HEK293 (cell line): Measurements from ENCODE around the gene FCGR1A.
"Not testable (repeated sequence)": the region's sequence is repeated elsewhere in the genome, so short reads cannot be mapped to it uniquely, and the experiment has no call there.

Source experiments
- CTCF ChIA-PET: fragments of 350-600 bp; formaldehyde crosslinking; extraction: SDS; loops from one replicate; lab custom pipeline; 2021; ENCODE audit warnings: antibody characterized with exemption; lab: Yijun Ruan, JAX
- POLR2A ChIA-PET: fragments of 300-600 bp; formaldehyde crosslinking; extraction: SDS; loops from one replicate; lab custom pipeline; 2020; ENCODE audit warnings: antibody characterized with exemption, inconsistent platforms; lab: Yijun Ruan, JAX
- H3K27ac ChIP-seq: fragments of 200-500 bp; sonication (Bioruptor generic); 2 replicates; pipeline ENCODE4 v1.5.1; 2014; ENCODE audit warnings: low read depth, low read length, control low read depth, inconsistent platforms; ENCODE audit errors: extremely low read depth
- H3K36me3 ChIP-seq, 2 experiments: fragments of 200-500 bp in 1 of 2; sonication (Bioruptor generic) in 1 of 2; 1 replicate in 1 of 2; 2 replicates in 1 of 2; pipeline ENCODE4 v1.5.1; 2014 to 2017; ENCODE audit warnings: inconsistent platforms in 2 of 2, low read length in 2 of 2; ENCODE audit not compliant: control insufficient read depth in 2 of 2, insufficient read depth in 1 of 2
- H3K4me1 ChIP-seq: fragments of 200-500 bp; sonication (Bioruptor generic); 2 replicates; pipeline ENCODE4 v1.5.1; 2014; ENCODE audit warnings: mild to moderate bottlenecking, low read length, inconsistent platforms; ENCODE audit not compliant: control insufficient read depth, insufficient read depth
- H3K4me3 ChIP-seq: 2 replicates; pipeline ENCODE4 v1.5.1; 2011; ENCODE audit warnings: low read depth, mild to moderate bottlenecking, control low read depth, low read length, moderate library complexity
- H3K9me3 ChIP-seq: fragments of 200-500 bp; sonication (Bioruptor generic); 2 replicates; pipeline ENCODE4 v1.5.1; 2014; ENCODE audit warnings: low read depth, low read length, inconsistent platforms; ENCODE audit not compliant: control insufficient read depth, insufficient read depth

The FCGR1A gene

GRCh38 chr1:149752186-149752585 is 30.3 kb upstream of the FCGR1A start:
- CTCF ChIA-PET, POLR2A ChIA-PET, H3K27ac ChIP-seq, H3K36me3 ChIP-seq, H3K4me3 ChIP-seq, H3K9me3 ChIP-seq, H3K4me1 ChIP-seq: not testable (repeated sequence)

- H3K9me3 ChIP-seq, POLR2A ChIA-PET, H3K4me3 ChIP-seq, H3K4me1 ChIP-seq, CTCF ChIA-PET, H3K27ac ChIP-seq, H3K36me3 ChIP-seq: not testable (repeated sequence)
Observed at GRCh38 chr1:149753466-149753865, 29.0 kb upstream of the FCGR1A start.

DNA sequence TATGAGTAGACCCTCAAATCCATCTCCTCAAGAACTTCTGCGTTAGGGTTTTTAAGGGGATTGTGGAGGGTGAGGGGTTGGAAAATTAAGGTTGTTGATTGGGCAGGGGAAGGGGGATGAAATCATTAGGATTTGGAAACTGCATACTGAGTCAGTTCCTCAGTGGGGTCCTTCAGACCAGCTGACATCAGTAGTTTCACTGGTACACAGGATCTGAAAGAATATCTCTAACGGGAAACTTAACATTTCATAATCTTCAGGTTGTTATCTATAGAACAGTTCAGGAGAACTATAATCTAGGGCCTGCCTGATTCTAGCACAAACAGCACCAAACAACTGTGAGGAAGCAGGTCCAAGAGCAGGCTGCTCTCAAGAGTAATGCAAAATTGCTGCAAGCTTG is 27.2 kb upstream of the FCGR1A start:
- H3K36me3 ChIP-seq, POLR2A ChIA-PET, H3K27ac ChIP-seq, H3K4me1 ChIP-seq, CTCF ChIA-PET, H3K4me3 ChIP-seq, H3K9me3 ChIP-seq: not testable (repeated sequence)

GRCh38 chr1:149762294-149762693 is 20.2 kb upstream of the FCGR1A start:
- H3K36me3 ChIP-seq, H3K4me3 ChIP-seq, H3K4me1 ChIP-seq, POLR2A ChIA-PET, CTCF ChIA-PET, H3K9me3 ChIP-seq, H3K27ac ChIP-seq: not testable (repeated sequence)

DNA sequence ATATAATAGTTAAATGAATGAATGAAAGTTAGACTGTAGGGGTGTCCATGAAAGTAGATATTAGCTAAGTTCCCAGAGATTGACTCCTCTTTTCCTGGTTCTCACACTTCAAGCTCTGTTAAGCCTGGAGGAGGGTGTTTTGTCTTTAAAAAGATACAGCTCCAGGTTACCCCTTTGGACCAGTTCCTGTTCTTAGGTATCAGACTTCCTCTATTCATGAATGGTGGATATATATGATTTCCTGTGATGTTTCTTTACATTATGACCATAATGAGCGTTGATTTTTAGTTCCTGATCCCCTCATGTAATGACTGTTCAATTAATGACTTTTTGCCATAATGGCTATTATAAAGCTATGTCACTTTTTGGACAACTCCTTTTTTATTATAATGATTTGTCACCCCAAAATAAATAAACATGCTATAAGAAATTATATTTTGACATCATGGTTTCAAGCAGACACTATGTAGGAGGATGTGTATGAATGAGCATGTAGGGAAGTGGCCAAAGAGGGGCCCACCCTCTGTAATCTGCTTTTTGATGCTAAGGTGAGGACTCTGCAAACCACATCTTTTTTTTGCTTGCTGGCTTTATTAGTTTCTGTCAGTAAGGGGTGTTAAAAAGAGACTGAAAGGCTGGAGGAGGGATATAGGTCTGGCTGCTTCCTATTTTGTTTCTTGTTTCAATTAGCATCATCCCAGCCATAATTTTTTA is 18.2 kb upstream of the FCGR1A start:
- POLR2A ChIA-PET, H3K27ac ChIP-seq: not testable (repeated sequence)

GRCh38 chr1:149766241-149766640 is 16.3 kb upstream of the FCGR1A start:
- CTCF ChIA-PET, POLR2A ChIA-PET, H3K9me3 ChIP-seq, H3K27ac ChIP-seq, H3K4me3 ChIP-seq, H3K36me3 ChIP-seq, H3K4me1 ChIP-seq: not testable (repeated sequence)

More for the DNA sequence above, 18.2 kb upstream of the FCGR1A start:
- H3K4me1 ChIP-seq, CTCF ChIA-PET, H3K36me3 ChIP-seq, H3K4me3 ChIP-seq, H3K9me3 ChIP-seq: not testable (repeated sequence)

DNA sequence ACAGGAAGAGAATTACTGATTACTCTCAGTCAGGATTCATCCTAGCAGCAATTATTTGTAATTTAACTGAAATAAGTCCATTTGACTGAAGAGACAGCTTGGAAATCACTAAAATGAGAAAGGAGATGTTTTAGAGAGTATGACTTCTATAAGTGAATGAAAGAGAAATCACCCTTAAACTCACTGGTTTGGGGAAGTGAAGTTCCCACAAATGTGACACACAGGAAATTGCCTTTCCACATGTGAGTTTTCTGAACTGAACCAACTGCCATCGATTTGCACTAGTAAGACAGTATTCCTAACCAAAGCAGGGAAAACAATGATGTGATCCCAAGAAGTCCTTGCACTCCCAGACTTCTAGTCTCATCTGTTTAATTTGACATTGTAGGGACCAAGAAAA is 13.3 kb upstream of the FCGR1A start:
- H3K27ac ChIP-seq, H3K36me3 ChIP-seq, H3K4me3 ChIP-seq: not testable (repeated sequence)

GRCh38 chr1:149770661-149771060 is 11.8 kb upstream of the FCGR1A start:
- CTCF ChIA-PET, H3K4me3 ChIP-seq, H3K27ac ChIP-seq, H3K36me3 ChIP-seq, H3K9me3 ChIP-seq, POLR2A ChIA-PET, H3K4me1 ChIP-seq: not testable (repeated sequence)

More for the DNA sequence above, 13.3 kb upstream of the FCGR1A start:
- POLR2A ChIA-PET, H3K9me3 ChIP-seq, CTCF ChIA-PET, H3K4me1 ChIP-seq: not testable (repeated sequence)

- H3K4me3 ChIP-seq, POLR2A ChIA-PET, H3K36me3 ChIP-seq, CTCF ChIA-PET, H3K27ac ChIP-seq, H3K4me1 ChIP-seq, H3K9me3 ChIP-seq: not testable (repeated sequence)
Observed at GRCh38 chr1:149771653-149772425, 10.7 kb upstream of the FCGR1A start.

- H3K4me1 ChIP-seq, H3K36me3 ChIP-seq, CTCF ChIA-PET: not testable (repeated sequence)
Observed at GRCh38 chr1:149775510-149776147, 6.9 kb upstream of the FCGR1A start.

GRCh38 chr1:149777084-149777483 is 5.4 kb upstream of the FCGR1A start:
- POLR2A ChIA-PET, CTCF ChIA-PET, H3K36me3 ChIP-seq, H3K27ac ChIP-seq, H3K4me1 ChIP-seq, H3K4me3 ChIP-seq, H3K9me3 ChIP-seq: not testable (repeated sequence)

More at GRCh38 chr1:149775510-149776147, 6.9 kb upstream of the FCGR1A start:
- H3K9me3 ChIP-seq, POLR2A ChIA-PET, H3K4me3 ChIP-seq, H3K27ac ChIP-seq: not testable (repeated sequence)
